ENCODE data around the gene PCSK2.

- no peak for TF ChIP-seq POLR2A (IDR thresholded peaks at IDR 0.05; ENCODE audit: low read depth, low read length)
- no peak for TF ChIP-seq PAX5 (IDR thresholded peaks at IDR 0.05; ENCODE audit: insufficient read depth, low read length, severe bottlenecking)
- TF ChIP-seq TAF1 (IDR thresholded peaks at IDR 0.05; ENCODE audit: low read depth, low read length): no peak
These were observed 69.2 kb downstream of the PCSK2 start for GRCh38 chr20:17295991-17296390.

All from GM12891 (cell line).